NCI-H1436 treated with DMSO at 0.1 percent for 48 hours (cell line): ENCODE measurements around the gene KSR1.
"Not testable (repeated sequence)": the region's sequence is repeated elsewhere in the genome, so short reads cannot be mapped to it uniquely, and the experiment has no call there.

ENCODE experiments used
- DNase-seq: peaks from one replicate; lab custom pipeline; 2025; lab: John Stamatoyannopoulos, UW

KSR1 gene

GRCh38 chr17:27426471-27426870, 29.8 kb upstream of the KSR1 start:
- DNase-seq, result not testable (repeated sequence)

GRCh38 chr17:27427166-27427862, 28.9 kb upstream of the KSR1 start:
- DNase-seq, result not testable (repeated sequence)

- DNase-seq, result no peak
Observed at GRCh38 chr17:27428781-27429505, 27.3 kb upstream of the KSR1 start.

GRCh38 chr17:27429666-27430382, 26.4 kb upstream of the KSR1 start:
- DNase-seq, result no peak

GRCh38 chr17:27430383-27430840, 25.8 kb upstream of the KSR1 start:
- no peak for DNase-seq

- DNase-seq, result no peak
Observed at GRCh38 chr17:27430882-27431491, 25.3 kb upstream of the KSR1 start.

- DNase-seq, result no peak
Observed at GRCh38 chr17:27433521-27433920, 22.7 kb upstream of the KSR1 start.

- DNase-seq, result not testable (repeated sequence)
Observed at GRCh38 chr17:27435431-27436070, 20.7 kb upstream of the KSR1 start.

GRCh38 chr17:27438348-27438998, 17.8 kb upstream of the KSR1 start:
- no peak for DNase-seq

- DNase-seq, result no peak
Observed at GRCh38 chr17:27439342-27439741, 16.9 kb upstream of the KSR1 start.

GRCh38 chr17:27442702-27443101, 13.5 kb upstream of the KSR1 start:
- DNase-seq, result no peak

GRCh38 chr17:27443491-27443890, 12.8 kb upstream of the KSR1 start:
- no peak for DNase-seq

- no peak for DNase-seq
Observed at GRCh38 chr17:27445971-27446370, 10.3 kb upstream of the KSR1 start.

GRCh38 chr17:27446569-27447301, 9.5 kb upstream of the KSR1 start:
- no peak for DNase-seq

- not testable (repeated sequence) for DNase-seq
Observed at GRCh38 chr17:27448534-27448933, 7.7 kb upstream of the KSR1 start.

GRCh38 chr17:27449541-27449940, 6.7 kb upstream of the KSR1 start:
- no peak for DNase-seq

GRCh38 chr17:27449988-27450387, 6.3 kb upstream of the KSR1 start:
- no peak for DNase-seq

- DNase-seq, result no peak
Observed at GRCh38 chr17:27450416-27450815, 5.8 kb upstream of the KSR1 start.

GRCh38 chr17:27451906-27452305, 4.3 kb upstream of the KSR1 start:
- DNase-seq, result no peak

GRCh38 chr17:27452828-27453227, 3.4 kb upstream of the KSR1 start:
- no peak for DNase-seq

GRCh38 chr17:27453471-27453870, 2.8 kb upstream of the KSR1 start:
- no peak for DNase-seq
